K562 (cell line): ENCODE data around the gene HUNK.

Source experiments
- CHAMP1 ChIP-seq: fragments of 450-650 bp; IDR thresholded peaks from 2 replicates; pipeline ENCODE4 v1.6.1; 2016; ENCODE audit warnings: mild to moderate bottlenecking
- EZH2 ChIP-seq: IDR thresholded peaks from 2 replicates; pipeline ENCODE4 v1.6.1; 2012; ENCODE audit warnings: low read depth, mild to moderate bottlenecking, inconsistent platforms, low read length, borderline replicate concordance
- GTF2F1 ChIP-seq: IDR thresholded peaks from 2 replicates; pipeline ENCODE4 v1.6.1; 2011; ENCODE audit warnings: low read depth, low read length, improper control_type of control experiment
- POLR2A ChIP-seq: fragments of 450-650 bp; conservative IDR thresholded peaks from 2 replicates; pipeline ENCODE4 v1.6.1; 2016

GRCh38 chr21:31905503-31906451, 33.0 kb downstream of the HUNK start:
- no peak for TF ChIP-seq GTF2F1
- no peak for TF ChIP-seq POLR2A
- TF ChIP-seq EZH2 = no peak
- TF ChIP-seq CHAMP1 = no peak
